GM18508 (cell line): ENCODE measurements around the gene RER1.

ENCODE experiments used
- ATAC-seq: cut with Tn5 transposase; IDR thresholded peaks from one replicate; pipeline ENCODE4 v1.9.1; 2021; ENCODE audit warnings: moderate number of reproducible peaks; ENCODE audit not compliant: insufficient read depth, unreplicated experiment

Gene RER1

DNA sequence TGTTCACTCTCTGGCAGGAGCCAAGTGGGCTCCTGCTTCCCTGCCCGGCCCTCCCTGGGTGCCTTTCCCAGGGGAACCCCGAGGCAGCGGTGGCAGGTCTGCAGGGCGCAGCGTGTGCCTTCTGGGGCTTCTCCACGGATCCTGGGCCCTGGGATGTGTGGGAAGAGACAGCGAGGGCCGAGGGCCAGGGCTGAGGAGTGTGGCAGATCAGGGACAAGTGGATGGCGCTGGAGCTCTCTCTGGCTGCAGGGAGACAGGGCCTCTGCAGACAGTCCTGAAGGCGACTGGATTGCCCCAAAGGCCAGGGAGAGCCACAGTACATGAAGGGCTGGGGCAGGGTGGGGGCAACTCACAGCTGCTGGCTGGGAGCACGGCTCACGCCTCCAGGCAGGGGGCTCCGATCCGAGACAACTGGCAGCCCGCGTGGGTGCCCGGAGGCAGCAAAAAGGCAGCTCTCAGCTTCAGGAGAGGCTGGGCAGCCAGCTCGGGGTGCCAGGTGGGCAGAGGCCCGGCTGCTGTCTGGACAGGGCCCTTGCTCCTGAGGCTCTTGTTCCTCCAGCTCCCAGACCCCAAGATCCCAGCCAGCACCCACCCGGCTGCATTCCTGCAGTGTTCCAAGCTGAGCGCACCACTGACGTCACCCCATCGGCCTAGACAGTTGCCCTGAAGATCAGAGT lies 16.3 kb upstream of the RER1 start:
- ATAC-seq: no peak

DNA sequence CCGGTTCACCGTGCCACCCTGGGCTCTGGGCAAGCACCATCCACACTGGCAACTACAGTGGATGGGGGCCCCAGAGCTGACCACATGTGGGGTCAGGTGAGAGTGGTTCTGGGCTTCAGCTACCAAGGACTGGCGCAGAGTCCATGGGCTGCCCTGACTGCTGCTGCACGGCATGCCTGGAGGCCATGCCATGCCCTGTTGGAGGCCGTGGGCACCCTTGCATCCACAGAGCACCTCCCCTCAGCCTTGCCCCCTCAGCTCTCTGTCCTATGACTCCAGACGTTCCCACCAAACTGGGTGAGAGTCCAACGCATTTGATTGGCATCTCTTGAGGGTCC lies 15.7 kb upstream of the RER1 start:
- ATAC-seq: no peak

DNA sequence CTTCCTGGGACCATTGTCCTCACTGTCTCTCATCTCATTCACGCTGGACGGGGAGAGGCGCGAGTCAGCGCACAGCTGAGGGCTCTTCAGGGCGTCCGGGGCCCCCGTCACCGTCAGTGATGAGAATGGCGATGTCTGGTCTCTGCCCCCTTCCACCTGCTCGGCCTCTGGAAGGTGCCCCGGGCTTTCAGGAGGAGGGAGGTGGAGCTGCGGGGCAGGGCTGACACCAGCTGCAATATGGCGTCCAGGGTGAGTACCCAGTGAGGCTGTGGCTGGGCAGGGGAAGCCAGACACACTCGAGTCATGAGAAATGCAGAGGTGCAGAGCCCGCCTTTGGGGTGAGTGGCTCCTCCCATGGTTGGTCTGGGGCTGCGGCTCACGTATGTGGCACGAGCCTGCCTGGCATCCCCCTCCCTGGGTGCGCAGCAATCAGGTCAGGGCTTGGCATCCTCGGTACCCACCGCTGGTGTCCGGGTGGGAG lies 15.3 kb upstream of the RER1 start:
- no peak for ATAC-seq

DNA sequence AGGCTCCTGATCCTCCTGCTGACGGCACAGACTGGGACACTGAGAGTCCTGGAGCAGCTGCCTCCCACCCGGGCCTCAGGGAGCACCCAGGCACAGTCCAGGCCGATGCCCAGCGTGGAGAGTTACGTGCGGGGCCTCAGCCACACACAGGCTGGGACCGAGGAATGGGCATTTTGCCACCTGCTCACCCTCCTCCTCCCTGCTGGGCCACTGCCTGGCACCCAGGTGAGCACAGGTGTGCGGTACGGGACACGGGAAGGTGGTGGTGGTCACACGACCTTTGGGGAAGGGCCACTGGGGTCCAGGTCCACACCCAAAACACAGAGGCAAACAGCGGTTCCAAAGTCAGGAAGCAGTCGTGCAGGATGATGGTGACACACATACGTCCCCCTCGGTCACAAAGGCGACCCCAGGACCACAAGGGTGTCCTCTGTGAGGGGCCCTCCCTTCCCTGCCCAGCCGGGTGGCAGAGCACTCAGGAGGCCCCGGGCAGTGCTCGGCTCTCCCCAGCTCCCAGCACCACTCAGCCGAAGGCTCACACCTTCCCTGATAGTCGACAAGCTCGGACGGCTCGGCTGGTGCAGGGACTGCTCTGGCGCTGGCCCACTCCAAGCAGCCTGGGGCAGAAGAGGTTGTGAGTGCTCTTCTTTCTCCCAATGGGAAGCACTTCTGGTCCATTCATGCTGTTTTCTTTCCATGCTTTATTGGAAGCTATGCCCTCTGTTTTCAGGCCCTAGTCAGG lies 14.5 kb upstream of the RER1 start:
- no peak for ATAC-seq

DNA sequence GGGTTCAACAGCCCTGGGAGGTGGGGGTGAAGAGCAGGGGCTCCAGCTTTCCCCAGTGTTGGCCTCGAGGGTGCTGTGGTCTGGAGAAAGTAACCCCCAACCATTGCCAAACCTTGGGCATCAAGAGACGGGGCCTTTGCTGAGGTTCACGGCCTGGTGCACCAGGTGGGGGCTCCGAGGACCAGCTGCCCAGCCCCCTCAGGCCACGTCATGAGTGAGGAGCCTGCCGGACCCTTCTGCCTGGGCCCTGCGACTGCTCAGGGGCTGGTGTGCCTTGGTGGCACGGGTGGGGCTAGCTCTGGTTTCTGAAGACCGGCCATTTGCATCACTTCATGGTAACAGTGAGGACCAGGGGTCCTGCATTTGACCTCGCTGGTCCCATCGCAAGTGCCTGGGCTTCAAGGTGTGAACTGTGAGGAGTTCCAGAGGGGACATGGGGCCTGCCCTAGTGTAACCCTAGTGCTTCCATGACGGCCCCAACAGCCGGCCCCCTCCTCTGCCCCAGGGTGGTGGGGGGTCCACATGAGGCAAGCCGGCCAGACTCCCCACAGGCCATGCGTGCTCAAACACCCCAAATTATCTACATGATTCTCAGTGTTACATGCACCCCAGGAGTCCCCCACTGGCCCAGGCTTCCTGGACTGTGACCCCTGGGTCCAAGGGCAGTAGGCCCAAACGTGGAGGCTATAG lies 13.7 kb upstream of the RER1 start:
- ATAC-seq: no peak

DNA sequence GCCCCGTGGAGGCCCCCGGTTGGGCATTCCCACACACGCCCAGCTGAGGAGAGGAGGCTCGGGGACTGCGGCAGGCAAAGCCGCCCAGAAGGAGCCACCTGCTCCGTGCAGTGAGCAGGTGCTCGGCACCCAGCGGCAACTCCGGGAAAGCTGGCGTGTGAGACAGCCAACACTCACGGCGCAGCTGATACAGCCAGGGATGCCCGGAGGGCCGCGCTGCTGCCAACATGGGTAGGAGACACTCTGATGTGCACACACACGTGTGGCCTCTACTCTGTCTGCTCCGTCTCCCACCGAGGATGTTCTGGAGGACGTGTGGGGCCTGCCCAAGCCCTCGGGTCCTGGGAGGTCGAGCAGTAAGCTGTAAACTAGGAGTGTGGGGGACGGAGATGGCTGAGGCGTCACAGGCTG lies 13.2 kb upstream of the RER1 start:
- no peak for ATAC-seq

DNA sequence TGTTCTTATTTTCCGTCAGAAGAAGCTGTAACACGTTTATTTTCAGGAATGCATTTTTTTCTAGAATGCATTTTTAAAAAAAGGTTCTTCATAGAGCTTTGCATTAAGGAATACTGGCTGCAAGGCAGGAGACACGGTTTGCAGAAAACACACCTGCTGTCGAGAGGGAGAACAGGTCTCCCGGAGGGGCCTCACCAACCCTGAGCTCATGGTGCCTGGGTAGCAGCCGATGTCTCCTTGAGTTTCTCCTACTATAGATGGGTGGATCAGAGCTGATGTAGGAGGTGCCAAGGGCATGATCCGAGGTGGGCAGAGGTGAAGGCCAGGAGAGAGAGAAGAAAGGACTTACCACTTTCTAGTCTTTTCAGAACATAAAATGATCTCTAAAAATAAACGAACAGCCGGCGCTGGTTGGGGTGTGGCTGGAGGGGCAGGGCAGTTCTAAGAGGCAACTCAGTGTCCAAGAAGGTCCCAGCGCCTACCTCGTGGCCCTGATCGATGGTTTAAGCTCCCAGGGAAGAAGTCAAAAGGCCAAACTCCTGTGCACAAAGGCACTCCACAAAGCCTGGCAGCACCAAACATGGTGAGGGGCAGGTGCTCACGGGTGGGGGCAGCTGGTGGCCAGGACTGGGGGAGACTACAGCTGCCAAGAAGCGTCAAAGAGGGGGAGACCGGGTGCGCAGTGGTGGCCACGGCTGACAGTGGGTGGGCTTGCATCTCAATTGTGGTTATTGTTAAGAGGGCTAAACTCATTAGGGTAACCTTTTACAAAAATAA lies 12.5 kb upstream of the RER1 start:
- no peak for ATAC-seq

DNA sequence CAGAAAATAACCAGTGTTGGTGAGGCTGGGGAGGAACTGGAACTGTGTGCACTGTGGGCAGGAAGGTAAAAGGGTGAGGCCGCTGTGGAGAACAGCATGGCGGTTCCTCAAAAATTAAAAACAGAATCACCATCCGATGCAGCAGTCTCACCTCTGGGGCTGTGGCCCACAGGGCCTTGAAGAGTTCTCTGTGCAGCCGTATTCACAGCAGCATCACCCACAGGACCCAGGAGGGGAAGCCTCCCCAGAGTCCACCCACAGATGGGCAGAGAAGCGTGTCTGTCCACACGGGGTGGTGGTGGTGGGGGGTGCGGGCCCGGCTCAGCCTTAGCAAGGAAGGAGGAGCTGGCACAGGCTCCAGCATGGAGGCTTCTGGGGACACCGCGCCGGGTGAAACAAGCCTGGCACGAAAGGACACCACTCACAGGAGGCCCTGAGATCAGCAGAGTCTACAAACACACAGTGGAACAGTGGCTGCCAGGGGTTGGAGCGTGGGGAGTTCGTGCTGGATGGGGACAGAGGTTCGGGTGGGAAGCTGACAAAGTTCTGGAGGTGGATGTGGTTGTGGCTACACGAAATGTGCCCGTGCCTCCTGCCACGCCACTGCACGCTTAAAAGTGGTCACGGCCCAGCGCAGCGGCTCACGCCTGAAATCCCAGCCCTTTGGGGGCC lies 11.8 kb upstream of the RER1 start:
- no peak for ATAC-seq

DNA sequence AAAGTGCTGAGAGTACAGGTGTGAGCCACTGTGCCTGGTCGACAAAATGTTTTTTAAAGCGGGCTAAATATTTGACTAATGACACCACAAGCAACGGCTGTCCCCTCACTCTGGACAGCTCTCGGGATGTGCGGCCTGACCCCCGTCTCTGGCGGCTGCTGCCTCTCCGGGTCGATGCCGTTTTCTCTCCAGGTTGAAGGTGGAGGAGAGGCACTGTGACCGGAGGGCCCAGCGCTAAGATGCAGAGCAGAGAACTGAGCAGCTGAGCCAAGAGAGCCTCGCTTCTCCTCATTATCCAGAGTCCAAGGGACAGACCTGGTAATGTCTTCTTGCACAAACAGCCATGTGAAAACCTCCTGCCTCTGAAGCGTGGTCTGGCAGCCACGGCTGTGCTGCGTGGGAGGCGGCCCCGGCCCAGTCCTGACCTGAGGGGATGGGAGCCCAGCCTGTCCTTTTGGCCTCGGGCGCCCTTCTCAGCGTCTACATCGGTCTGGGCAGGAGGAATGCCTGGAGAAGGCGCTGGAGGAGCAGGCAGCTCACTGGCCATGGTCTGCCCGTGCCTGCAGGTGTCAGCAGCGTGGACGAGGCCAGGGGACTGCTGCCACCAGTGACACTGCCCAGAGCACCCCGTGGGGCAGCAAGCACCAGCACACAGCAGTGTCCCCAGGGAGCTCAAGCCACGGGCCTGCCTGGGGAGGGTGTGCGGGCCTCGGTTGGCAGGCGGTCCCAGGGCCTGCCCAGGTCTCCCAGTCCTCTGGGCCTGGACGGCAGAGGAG lies 10.6 kb upstream of the RER1 start:
- ATAC-seq: no peak

DNA sequence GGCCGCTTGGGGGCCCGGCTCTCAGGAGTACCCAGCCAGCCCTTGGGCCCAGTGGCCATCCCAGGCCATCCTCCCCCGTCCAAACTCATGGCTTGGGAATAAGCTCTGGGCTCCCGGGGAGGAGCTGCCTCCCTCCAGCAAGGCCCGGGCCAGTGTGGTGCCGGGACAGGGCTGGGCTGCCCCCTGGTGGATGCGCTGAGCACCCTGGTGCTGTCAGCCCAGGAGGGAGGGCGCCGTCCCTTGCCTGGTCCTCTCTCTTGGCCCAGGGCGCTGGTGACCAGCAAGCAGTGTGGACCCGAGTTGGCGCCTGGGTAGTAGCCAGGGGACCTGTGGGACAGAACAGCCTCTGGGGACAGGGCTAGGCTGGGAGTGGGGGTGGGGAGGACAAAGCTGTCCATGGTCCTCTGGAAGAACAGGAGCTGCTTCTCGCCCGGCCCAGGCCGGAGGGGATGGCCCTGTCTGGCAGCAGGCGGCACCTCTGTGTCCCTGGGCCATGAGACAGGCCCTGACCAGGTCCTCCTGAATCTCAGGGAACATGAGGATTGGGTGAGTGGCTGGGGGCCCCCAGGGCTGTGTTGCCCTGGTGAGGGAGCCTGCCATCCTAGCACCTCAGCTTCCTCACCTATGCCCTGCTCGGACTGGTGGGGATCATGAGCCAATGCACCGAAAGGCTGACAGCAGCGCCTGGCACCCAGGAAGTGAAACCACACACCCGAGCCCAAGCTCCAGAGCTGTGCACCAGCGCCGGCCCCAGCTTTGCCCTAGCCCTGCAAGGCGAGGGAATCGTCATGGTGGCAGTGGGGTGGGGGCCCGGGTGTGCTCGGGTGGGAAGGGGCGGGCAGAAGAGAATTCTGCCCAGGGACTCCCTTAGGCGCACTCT lies 9.7 kb upstream of the RER1 start:
- ATAC-seq: no peak

DNA sequence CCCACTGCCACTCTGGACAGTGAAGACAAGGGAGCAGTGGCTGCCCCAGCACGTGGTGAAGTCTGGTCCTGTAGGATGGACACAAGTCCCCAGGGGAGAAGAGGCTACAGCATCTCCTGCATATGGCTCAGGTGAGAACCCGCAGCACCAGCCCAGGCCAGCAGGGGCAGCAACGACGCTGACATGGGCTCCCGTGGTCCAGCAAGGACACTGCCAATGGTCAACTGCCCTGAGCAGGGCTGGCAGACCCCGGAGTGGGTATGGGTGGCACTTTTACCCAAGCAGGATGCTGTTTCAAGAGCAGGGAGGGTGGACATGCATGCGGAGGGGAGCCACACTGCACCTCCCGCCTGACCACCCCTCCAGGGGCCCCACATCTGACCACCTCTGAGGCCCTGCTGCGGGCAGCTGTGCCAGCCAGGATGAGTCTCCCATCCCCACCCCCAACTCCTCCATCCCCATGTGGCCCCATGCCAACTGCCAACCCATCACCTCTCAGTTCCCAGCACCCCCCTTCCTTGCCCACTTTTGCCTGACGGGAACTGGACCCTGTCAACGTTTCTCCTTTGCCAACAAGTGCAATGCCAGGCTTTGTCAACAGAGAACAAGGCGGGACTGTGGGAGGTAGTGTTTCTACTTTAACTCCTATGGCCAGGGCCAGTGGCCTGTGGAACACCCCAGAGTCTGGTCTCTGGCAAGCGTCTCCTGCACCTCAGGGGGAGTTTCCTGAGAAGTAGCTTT lies 8.8 kb upstream of the RER1 start:
- no peak for ATAC-seq

DNA sequence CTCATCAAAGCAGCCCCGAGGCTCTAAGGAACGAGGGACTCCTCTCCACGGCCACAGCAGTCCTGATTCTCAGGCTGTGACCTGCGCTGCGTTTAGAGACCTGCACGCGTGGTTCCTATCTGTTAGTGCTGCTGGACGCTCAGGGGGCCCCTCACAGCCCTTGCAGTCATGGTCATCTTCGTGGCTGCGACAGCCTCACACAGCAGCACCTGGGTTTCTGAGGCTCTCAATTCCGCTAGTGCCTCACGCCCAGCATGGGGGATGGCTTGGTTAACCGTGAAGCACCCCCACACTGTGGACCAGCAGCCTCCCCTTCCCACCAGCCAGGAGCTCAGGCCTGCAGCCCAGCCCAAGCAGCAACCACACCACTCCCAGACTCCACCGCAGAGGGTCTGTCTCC lies 8.1 kb upstream of the RER1 start:
- ATAC-seq: no peak

DNA sequence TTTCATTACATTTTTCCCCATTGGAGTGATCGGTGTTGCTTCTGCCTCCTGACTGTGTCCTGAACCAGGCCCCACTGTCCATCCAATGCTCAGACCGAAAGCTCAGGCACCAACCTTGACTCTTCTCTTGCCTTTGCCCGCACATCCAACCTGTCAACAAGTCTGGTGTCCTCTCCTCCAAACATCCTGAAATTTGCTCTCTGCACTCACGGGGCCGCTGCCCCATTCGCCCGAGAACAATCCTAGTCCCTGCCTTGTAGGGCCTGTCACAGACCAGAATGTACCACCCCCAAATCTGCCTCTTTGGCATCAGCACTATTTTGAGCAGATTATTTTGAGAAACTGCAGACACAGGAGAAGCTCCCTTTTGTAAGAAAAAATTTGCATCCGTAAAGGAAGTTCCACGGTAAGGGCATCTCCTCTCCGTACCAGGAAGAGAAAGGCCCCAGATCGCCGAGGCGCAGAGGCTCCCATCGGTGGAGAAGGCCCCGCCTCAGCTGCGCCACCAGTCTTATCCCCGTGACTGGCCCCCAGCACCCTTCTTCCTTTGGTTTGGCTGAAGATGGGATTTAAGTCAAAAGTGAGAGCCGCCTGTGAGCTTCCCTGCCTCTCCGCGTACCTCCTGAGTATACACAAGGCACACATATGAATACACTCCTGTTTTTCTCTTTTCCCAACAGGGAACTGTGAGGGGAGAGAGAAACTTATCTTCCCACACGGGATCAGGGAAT lies 7.3 kb upstream of the RER1 start:
- no peak for ATAC-seq

DNA sequence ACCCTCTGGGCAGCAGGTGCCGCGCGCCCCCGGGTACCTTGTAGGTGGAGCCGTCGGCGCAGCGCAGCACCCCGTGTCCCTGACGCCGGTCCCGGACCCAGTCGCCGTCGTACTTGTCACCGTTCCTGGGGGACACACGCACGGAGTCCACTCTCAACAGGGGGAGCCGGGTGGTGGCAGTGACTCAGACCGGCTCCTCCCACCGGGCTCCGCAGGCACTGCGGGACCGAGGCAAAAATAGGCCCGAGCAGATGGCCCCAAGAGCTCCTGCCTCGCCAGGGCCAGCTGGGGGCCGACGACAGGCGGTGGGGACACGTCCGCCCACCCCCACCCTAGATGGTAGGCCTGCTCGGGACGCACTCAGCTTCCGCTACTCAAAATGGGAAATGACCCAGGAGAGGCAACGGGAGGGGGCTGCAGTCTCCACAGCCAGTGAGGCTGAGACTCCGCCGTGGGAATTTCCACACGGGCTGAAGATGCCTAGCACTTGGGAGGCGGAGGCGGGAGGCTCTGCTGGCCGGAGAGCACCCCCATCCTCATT lies 6.6 kb upstream of the RER1 start:
- no peak for ATAC-seq

DNA sequence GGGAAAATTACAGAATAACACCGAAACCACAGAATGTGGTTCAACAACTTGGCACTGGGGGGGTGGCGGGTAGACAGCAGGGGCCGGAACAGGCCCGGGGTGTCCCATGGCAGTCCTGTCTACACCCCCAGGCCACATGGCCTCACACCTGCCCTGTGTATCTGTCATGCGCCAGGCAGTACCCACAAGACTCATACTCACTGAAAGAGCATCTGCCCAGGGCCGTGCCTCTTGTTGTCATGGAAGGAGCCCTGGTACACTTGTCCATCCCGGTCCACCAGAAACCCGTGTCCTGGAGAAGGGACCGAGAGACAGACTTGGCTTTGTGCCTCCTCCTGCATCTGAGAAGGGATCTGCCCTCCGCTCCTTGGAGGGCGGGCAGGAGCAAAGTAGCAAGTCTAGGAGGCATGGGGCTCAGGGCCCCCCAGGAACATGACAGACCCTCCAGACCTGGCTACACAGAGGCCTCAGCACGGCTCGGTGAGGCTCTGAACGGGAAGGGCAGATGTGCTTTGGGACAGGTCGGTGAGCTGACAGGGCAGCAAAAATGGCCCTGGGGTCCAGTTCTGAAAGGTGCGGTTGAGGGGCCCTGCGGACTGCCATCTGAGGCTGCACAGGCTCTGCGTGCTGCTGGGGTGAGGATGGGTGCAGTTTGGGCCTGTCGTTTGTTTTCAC lies 5.9 kb upstream of the RER1 start:
- ATAC-seq: no peak
